ENCODE data around the gene SLTM. TPM values are rescaled to one million over a fixed set of nuclear protein-coding genes. Genes with fewer than 3 reads are reported as not detected.

SLTM gene
- total RNA-seq, 1 experiment from 2014 or later, result 127 TPM

DNA sequence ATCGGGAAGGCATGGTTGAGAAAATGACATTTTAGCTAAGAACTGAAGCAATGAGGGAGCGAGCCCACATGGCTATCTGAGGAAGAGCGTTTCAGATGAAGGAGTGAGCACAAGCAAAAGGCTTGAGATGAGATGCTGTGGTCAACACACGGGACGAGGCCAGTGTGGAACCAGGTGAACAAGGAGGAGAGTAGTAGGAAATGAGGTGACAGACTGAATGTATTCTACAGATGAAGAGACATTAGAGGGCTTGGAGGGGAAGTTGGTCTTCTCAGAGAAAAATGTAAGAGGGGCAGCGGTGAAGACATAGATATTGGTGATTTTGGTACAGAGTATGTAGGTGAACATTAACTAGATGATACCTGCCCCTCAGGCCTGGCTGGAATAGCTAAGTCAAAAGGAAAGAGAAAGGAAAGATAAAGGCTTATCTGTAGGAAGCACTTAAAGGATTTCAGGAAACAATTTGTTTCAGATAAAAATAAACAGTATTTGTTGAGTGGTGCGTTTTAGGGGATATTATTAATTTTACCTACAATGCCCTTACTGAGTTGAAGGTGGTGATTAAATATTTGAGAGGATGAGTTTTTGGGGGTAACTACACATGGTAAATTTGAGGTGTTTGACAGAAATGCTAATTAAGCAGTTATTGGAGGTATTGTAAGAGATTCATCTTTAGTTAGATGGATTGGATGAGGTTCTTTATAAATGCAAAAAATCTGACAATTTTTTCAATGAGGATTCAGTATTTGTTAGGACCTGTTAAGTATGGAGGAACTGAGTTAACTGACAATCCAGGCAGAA, 57.0 kb downstream of the SLTM start:
- no peaks in the 10 kb centered on the region for H3K27me3 ChIP-seq (replicated peaks; ENCODE audit: insufficient read depth, low read depth, low read length, poor library complexity)
- no TSS peak for BruUV-seq (replicated peaks)
- H3K27ac ChIP-seq (ENCODE audit: low read depth, low read length, poor library complexity, severe bottlenecking), result no peak overlapping the region
- H3K9me3 ChIP-seq (ENCODE audit: low read depth, low read length, poor library complexity, severe bottlenecking), result no peaks in the 10 kb centered on the region
- no peak for DNase-seq (ENCODE audit: low spot score)
- intact Hi-C loops (cut with micrococcal nuclease; ENCODE audit: unreplicated experiment), result no loop called here
- peaks cover 26% of the 10 kb centered on the region for H3K36me3 ChIP-seq (ENCODE audit: insufficient read depth, low read length, poor library complexity, severe bottlenecking)
- H3K4me1 ChIP-seq (ENCODE audit: insufficient read depth, low read length, poor library complexity, severe bottlenecking), result peaks cover 26% of the 10 kb centered on the region
- TF ChIP-seq EZH2 (IDR thresholded peaks at IDR 0.05; ENCODE audit: borderline replicate concordance, low read depth, low read length, poor library complexity, severe bottlenecking), result no peak
- TF ChIP-seq, protein P1, sequence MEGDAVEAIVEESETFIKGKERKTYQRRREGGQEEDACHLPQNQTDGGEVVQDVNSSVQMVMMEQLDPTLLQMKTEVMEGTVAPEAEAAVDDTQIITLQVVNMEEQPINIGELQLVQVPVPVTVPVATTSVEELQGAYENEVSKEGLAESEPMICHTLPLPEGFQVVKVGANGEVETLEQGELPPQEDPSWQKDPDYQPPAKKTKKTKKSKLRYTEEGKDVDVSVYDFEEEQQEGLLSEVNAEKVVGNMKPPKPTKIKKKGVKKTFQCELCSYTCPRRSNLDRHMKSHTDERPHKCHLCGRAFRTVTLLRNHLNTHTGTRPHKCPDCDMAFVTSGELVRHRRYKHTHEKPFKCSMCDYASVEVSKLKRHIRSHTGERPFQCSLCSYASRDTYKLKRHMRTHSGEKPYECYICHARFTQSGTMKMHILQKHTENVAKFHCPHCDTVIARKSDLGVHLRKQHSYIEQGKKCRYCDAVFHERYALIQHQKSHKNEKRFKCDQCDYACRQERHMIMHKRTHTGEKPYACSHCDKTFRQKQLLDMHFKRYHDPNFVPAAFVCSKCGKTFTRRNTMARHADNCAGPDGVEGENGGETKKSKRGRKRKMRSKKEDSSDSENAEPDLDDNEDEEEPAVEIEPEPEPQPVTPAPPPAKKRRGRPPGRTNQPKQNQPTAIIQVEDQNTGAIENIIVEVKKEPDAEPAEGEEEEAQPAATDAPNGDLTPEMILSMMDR (conservative IDR thresholded peaks at IDR 0.05; ENCODE audit: low read depth, low read length), result no peak
- POLR2A ChIA-PET (ENCODE audit: low non-redundant PET), result no interaction called here
- CTCF ChIA-PET, result no interaction called here
- no peak overlapping the region for H3K4me3 ChIP-seq (ENCODE audit: low read depth, low read length, poor library complexity, severe bottlenecking)

DNA sequence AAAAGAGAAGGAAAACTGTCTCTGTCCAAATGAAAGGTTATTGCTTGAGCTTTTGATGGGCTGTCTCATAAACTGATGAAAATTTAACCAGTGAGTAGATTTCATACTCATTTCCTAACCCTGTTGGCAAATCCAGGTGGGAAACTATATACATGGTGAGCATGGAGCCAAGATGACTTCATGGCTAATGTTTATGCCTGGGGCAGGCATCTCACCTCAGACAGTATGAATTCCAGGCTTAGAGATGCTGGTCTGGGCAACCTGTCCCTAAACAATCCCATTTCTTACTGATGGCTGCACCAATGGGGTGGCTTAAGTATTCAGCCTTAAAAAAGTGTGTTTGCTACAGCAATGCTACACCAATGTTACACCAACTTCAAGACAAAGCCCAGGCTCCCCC, 58.1 kb downstream of the SLTM start:
- ChIA-PET POLR2A (ENCODE audit: low non-redundant PET) (no interaction called here), CTCF (no interaction called here)
- no peak overlapping the region for H3K4me3 ChIP-seq (ENCODE audit: low read depth, low read length, poor library complexity, severe bottlenecking)
- H3K9me3 ChIP-seq (ENCODE audit: low read depth, low read length, poor library complexity, severe bottlenecking), result no peaks in the 10 kb centered on the region
- TF ChIP-seq, protein P1 (conservative IDR thresholded peaks at IDR 0.05; ENCODE audit: low read depth, low read length), result no peak
- TF ChIP-seq EZH2 (IDR thresholded peaks at IDR 0.05; ENCODE audit: borderline replicate concordance, low read depth, low read length, poor library complexity, severe bottlenecking), result no peak
- DNase-seq (ENCODE audit: low spot score), result no peak
- H3K27ac ChIP-seq (ENCODE audit: low read depth, low read length, poor library complexity, severe bottlenecking), result no peak overlapping the region
- no TSS peak for BruUV-seq (replicated peaks)
- H3K27me3 ChIP-seq (replicated peaks; ENCODE audit: insufficient read depth, low read depth, low read length, poor library complexity), result no peaks in the 10 kb centered on the region
- H3K36me3 ChIP-seq (ENCODE audit: insufficient read depth, low read length, poor library complexity, severe bottlenecking), result peaks cover 15% of the 10 kb centered on the region
- peaks cover 17% of the 10 kb centered on the region for H3K4me1 ChIP-seq (ENCODE audit: insufficient read depth, low read length, poor library complexity, severe bottlenecking)
- intact Hi-C loops (cut with micrococcal nuclease; ENCODE audit: unreplicated experiment), result no loop called here

DNA sequence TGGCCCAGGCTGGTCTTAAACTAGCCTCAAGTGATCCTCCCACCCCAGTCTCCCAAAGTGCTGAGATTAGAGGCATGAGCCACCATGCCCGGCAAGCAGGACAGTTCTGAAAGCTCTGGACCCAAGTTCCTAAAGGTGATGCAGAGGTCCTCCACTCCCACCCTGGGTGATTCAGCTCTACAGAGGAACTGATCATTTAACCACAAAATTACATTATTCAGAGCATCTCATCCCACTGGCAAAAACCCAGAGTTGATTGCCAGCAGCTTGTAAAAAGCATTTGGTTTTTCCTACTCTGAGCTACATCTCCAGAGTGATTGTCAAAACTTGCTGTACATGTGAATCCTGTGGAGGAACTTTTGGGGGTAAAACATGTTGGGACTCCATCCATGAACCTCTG, 60.2 kb downstream of the SLTM start:
- no peak overlapping the region for H3K4me3 ChIP-seq (ENCODE audit: low read depth, low read length, poor library complexity, severe bottlenecking)
- H3K9me3 ChIP-seq (ENCODE audit: low read depth, low read length, poor library complexity, severe bottlenecking), result no peaks in the 10 kb centered on the region
- peak; percentile 7 for DNase-seq (ENCODE audit: low spot score)
- intact Hi-C loops (cut with micrococcal nuclease; ENCODE audit: unreplicated experiment), result no loop called here
- ChIA-PET CTCF (no interaction called here), POLR2A (ENCODE audit: low non-redundant PET) (no interaction called here)
- TF ChIP-seq, protein P1 (conservative IDR thresholded peaks at IDR 0.05; ENCODE audit: low read depth, low read length), result no peak
- no peak for TF ChIP-seq EZH2 (IDR thresholded peaks at IDR 0.05; ENCODE audit: borderline replicate concordance, low read depth, low read length, poor library complexity, severe bottlenecking)
- H3K36me3 ChIP-seq (ENCODE audit: insufficient read depth, low read length, poor library complexity, severe bottlenecking), result peaks cover 7% of the 10 kb centered on the region
- H3K27ac ChIP-seq (ENCODE audit: low read depth, low read length, poor library complexity, severe bottlenecking), result no peak overlapping the region
- no peaks in the 10 kb centered on the region for H3K27me3 ChIP-seq (replicated peaks; ENCODE audit: insufficient read depth, low read depth, low read length, poor library complexity)
- no TSS peak for BruUV-seq (replicated peaks)
- H3K4me1 ChIP-seq (ENCODE audit: insufficient read depth, low read length, poor library complexity, severe bottlenecking), result no peaks in the 10 kb centered on the region
